Ascending aorta (tissue), 2 donors: Measurements from ENCODE around the gene CHRM4. TPM values are rescaled to one million over a fixed set of nuclear protein-coding genes. Genes with fewer than 3 reads are reported as not detected.

Experiments
- DNase-seq, 2 donors: peaks; one replicate each; pipeline ENCODE4 v3.0.0-alpha.2; 2019; ENCODE audit warnings: low spot score in 2 of 2
- H3K27ac ChIP-seq, 2 donors: fragments of 200-600 bp; sonication (generic); one replicate each; pipeline ENCODE4 v1.5.1; 2016 to 2017; ENCODE audit warnings: mild to moderate bottlenecking in 1 of 2
- H3K27me3 ChIP-seq: fragments of 200-600 bp; sonication (generic); one replicate; pipeline ENCODE4 v1.5.1; 2017
- H3K36me3 ChIP-seq, 2 donors: fragments of 200-600 bp; sonication (generic); one replicate each; pipeline ENCODE4 v1.5.1; 2016
- H3K4me1 ChIP-seq, 2 donors: fragments of 200-600 bp; sonication (generic); one replicate each; pipeline ENCODE4 v1.5.1; 2016 to 2017; ENCODE audit warnings: mild to moderate bottlenecking in 1 of 2
- H3K4me3 ChIP-seq, 2 donors: fragments of 200-600 bp; sonication (generic); one replicate each; pipeline ENCODE4 v1.5.1; 2016 to 2017; ENCODE audit warnings: mild to moderate bottlenecking in 1 of 2
- H3K9me3 ChIP-seq, 2 donors: fragments of 200-600 bp; sonication (generic); one replicate each; pipeline ENCODE4 v1.5.1; 2016
- CTCF ChIP-seq, 3 experiments: fragments of 200-600 bp in 2 of 3; fragments of 450-650 bp in 1 of 3; sonication (generic) in 2 of 3; IDR thresholded peaks; one replicate each; pipeline ENCODE4 v1.5.1; 2016 to 2019; ENCODE audit warnings: antibody characterized with exemption in 3 of 3, mild to moderate bottlenecking in 1 of 3, moderate library complexity in 1 of 3
- intact Hi-C: fragments of 100-400 bp; cut with DNase I; formaldehyde crosslinking; loops from one replicate; pipeline ENCODE4 v1.15.1; 2023
- total RNA-seq: library from RNA; depleted of rRNA; stranded (reverse); fragments of >200 nt; gene quantifications from one replicate; pipeline ENCODE4 v1.1.0, GENCODE V29; 2016

Gene CHRM4
- total RNA-seq, 1 donor from 2014 or later = not detected

DNA sequence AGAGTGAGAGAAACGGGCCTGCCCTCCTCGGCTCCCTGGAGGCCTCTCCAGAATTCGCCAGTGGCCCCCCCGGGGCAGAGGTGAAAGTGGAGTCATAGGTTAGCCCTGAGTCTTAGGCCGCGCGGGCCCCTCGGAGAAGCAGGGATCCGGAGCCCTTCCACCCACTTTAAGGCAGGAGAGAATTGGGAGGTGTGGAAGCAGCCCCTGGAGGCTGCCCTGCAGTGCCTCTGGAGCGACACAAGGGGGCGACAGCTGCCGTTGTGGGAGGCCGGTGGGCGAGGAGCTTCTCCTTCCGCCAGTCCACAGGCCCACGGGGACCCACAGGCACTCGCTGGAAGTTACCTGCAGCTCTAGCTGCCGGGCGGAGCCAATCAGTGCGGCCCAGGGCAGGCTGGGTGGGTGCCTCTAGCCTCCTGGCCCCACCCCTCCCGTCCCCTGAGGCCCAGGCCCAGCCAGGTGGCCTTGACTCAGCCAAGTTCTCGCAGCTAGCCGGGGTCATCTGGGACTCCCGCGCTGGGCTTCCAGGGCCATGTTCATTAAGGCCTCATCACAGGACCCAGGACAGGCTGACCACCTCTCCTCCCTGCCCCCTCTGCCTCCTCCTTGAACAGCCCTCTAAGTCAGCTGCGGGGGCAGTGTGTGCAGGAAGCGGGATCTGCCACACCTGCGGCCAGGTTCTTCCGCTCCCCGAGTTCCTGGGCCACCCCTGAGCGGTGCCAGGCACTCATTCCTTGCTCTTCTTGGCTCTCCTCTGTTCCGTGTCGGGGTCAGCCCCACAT lies 39.3 kb downstream of the CHRM4 start:
- Histone ChIP-seq H3K27ac (peak overlapping the region in 1 of 2 donors; percentile 39), H3K36me3 (no peaks in the 10 kb centered on the region), H3K27me3 (no peaks in the 10 kb centered on the region), H3K4me1 (peaks cover 9 to 10% of the 10 kb centered on the region in 2 donors), H3K4me3 (no peak overlapping the region), H3K9me3 (no peaks in the 10 kb centered on the region)
- no peak for DNase-seq
- intact Hi-C loops = no loop called here
- TF ChIP-seq CTCF (IDR thresholded peaks at IDR 0.05) = peak; percentile 48 to 75 (median 69)

GRCh38 chr11:46351606-46352005 lies 40.0 kb downstream of the CHRM4 start:
- no peak for DNase-seq
- H3K27ac ChIP-seq = no peak overlapping the region
- no peak overlapping the region for H3K4me3 ChIP-seq
- no peaks in the 10 kb centered on the region for H3K9me3 ChIP-seq
- no peak for TF ChIP-seq CTCF (IDR thresholded peaks at IDR 0.05)
- peaks cover 9 to 14% of the 10 kb centered on the region in 2 donors for H3K4me1 ChIP-seq
- no peaks in the 10 kb centered on the region for H3K36me3 ChIP-seq
- intact Hi-C loops = no loop called here
- H3K27me3 ChIP-seq = no peaks in the 10 kb centered on the region

DNA sequence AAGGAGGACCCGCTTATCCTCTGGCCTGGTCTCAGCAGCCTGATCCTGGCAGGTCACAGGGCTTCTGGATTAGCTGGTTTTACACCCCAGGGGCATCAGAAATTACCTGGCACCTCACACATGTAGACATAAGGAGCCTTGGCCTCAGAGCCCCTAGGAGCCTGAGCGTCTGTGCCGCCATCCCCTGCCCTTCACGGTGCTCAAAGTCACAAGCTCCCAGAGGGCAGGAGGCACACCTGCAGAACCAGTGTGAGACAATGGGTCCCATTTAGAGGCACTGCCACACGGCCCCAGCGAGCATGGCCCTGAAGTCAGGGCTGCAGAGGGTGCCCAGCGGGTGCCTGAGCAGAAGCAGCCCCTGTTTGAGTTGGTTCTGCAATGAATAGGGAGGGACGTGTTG lies 40.4 kb downstream of the CHRM4 start:
- Histone ChIP-seq H3K27ac (no peak overlapping the region), H3K4me1 (peaks cover 9 to 14% of the 10 kb centered on the region in 2 donors), H3K36me3 (no peaks in the 10 kb centered on the region), H3K4me3 (no peak overlapping the region), H3K27me3 (no peaks in the 10 kb centered on the region), H3K9me3 (no peaks in the 10 kb centered on the region)
- DNase-seq = no peak
- TF ChIP-seq CTCF (IDR thresholded peaks at IDR 0.05) = no peak
- intact Hi-C loops = no loop called here

DNA sequence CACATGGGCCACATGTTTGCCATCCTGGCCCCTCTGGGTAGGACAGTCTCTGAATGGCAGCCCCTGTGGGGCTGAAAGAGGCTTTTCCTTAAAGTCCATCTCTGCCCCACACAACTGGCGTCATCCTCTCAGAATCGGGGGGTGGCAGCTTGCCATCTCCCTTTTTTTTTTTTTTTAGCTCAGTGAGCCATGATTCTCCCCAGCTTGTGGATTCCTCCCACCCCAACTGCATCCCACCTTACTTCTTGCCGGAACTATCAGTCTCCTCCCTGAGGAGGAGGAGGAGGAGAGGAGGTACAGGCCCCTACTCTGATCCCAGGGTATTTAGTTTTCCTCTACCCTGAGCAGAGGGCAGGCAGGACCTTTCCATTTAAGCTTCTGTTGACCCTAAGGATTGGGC lies 40.9 kb downstream of the CHRM4 start:
- Histone ChIP-seq H3K36me3 (no peaks in the 10 kb centered on the region), H3K4me3 (no peak overlapping the region), H3K9me3 (no peaks in the 10 kb centered on the region), H3K27me3 (no peaks in the 10 kb centered on the region), H3K4me1 (peaks cover 9 to 14% of the 10 kb centered on the region in 2 donors), H3K27ac (no peak overlapping the region)
- DNase-seq = no peak
- intact Hi-C loops = no loop called here
- no peak for TF ChIP-seq CTCF (IDR thresholded peaks at IDR 0.05)

- H3K27ac ChIP-seq = no peak overlapping the region
- H3K9me3 ChIP-seq = no peaks in the 10 kb centered on the region
- no peak for TF ChIP-seq CTCF (IDR thresholded peaks at IDR 0.05)
- H3K4me3 ChIP-seq = peak overlapping the region; percentile 73 to 96
- H3K4me1 ChIP-seq = peaks cover 9 to 14% of the 10 kb centered on the region in 2 donors
- no peaks in the 10 kb centered on the region for H3K36me3 ChIP-seq
- DNase-seq = no peak
- no peaks in the 10 kb centered on the region for H3K27me3 ChIP-seq
- intact Hi-C loops = loop anchor here (5.0 kb wide), 2 partner anchors 189 to 226 kb away; partner anchors contain the start of gene PHF21A
Measured at GRCh38 chr11:46348566-46349401, 42.8 kb downstream of the CHRM4 start.
